Activated CD4-positive, alpha-beta T cell treated with anti-CD3 and anti-CD28 coated beads, Interleukin-2, amount 50 U/mL, for 24 hours (primary cell): ENCODE measurements around the gene PCDHGB3.
"Not testable (repeated sequence)": the region's sequence is repeated elsewhere in the genome, so short reads cannot be mapped to it uniquely, and the experiment has no call there.

Experiments used
- DNase-seq, 2 donors: peaks; one replicate each; pipeline ENCODE4 v3.0.0-alpha.2; 2020; ENCODE audit warnings: low read depth in 1 of 2, low spot score in 1 of 2

The PCDHGB3 gene

DNA sequence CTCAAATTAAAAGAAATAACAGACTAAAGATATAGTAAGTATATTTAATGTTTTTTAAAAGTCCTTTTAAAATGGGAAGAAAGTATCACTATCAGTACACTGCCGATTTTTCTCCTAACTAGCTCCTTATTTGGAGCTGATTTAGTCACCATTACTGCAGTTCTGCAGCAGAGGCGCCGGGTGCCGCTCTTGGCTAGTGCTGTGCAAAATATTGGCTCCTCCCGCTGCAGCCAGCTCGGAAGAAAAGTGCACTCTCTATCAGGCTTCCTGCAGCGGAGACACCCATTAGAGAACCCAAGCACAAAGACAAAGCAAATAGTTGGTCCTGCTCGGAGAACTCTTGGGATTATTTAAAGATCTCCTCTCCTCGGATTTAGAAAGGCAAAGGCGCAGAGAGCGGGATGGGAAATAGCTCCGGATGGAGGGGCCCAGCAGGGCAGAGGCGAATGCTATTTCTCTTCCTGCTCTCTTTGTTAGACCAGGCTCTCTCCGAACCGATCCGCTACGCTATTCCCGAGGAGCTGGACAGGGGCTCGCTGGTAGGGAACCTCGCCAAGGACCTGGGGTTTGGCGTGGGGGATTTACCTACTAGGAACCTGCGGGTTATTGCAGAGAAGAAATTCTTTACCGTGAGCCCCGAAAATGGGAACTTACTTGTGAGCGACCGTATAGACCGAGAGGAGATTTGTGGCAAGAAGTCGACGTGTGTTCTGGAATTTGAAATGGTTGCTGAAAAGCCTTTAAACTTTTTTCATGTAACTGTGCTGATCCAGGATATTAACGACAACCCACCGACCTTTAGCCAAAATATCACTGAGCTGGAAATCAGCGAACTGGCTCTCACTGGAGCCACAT is at the start of gene PCDHGB3:
PCDHGB3 (plus strand) TSS at position 249 of the 855 bp plus-strand sequence; CDS start at position 402, 153 bp downstream.
- DNase-seq = no peak

DNA sequence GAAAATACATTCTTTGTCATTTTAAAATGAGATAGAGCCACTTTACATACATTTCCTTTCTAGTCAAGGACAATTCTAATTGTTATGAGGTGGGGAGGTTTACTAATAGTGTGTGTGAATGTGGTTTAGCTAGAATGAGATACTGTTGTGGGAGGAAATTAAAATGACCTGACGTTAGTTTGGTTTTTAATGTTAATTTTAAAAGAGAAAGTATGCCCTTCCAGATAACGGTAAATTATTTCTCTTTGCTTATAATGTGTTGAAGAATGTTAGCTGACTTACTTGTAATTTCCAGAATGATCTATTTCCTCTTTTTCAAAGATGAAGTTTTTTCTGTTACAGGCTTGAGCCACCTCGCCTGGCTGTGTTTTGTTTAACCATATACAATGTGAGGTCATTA is 47.8 kb upstream of the PCDHGB3 start:
- no peak for DNase-seq

DNA sequence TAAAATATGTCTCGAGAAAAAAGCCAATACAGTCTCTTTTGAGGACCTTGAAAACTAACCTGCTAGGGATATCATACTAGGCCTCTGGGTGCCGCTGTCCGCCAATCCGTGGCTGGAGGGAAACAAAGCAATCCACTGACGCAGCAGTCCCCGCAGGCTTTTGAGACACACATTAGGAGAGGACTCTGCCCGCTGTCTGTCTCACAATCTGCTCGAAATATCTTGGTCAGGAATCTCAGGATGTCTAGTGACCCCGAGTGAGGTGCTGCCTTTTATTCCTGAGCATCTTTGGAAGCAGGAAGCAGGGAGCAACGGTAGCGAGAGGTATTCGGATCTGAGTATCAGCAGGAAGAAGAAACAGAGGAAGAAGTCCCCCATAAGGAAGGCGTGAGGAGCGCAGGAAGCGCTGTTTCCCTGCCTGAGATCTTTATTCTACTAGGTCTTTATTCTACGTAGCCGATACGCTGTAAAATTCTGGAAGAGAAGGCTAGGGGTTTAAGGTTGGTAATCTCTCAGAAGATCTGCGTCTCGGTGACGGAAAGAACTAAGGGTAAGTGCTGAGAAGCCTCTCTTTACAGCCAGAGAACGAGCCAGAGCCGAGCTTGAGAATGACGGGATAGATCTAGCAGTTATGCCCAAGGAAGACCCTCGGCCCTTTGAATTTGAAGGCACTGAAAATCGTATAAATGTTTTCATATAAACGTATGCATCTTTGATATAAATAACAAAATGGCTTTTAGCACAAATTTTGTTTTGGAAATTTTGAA is 43.8 kb upstream of the PCDHGB3 start:
- DNase-seq = peak; percentile 28 to 47

DNA sequence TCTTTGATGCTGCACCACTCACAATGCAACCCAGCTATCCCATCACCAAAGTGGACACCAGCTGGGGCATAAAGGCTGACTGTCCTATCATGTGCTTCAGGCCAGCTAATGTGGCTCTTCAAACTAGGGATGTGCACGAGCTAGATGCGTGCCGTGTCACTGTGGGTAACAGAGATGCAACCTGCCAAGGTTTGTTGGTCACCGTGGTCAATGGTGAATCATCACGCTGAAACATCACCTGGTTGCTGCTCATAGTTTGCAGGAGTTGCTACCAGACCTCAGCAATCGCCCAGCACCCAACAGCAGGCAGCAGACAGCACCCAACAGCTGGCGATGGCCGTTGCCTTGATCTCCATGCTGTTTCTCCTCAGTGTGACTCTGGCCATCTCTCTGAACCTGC is 41.8 kb upstream of the PCDHGB3 start:
- no peak for DNase-seq

DNA sequence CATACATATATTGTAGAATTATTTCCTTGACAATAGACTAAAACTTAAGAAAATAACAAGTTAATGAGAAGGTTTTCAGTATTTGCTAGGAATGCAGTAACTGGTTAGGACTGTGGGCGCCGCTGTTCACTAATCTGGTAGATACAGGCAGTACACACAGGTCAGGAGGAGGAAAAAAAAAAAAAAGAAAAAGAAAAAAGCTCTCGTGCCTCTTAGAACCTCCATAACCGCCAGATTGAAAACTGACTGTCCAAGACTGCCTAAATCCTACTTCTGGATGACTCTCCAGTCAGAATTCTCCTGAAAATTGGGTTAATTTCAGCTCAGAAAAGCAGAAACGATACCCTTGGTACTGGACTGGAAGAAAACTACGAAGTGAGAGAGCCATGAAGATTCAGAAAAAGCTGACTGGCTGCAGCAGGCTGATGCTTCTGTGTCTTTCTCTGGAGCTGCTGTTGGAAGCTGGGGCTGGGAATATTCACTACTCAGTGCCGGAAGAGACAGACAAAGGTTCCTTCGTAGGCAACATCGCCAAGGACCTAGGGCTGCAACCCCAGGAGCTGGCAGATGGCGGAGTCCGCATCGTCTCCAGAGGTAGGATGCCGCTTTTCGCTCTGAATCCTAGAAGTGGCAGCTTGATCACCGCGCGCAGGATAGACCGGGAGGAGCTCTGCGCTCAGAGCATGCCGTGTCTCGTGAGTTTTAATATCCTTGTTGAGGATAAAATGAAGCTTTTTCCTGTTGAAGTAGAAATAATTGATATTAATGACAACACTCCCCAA is 39.6 kb upstream of the PCDHGB3 start, which contains the start of gene PCDHGA1:
PCDHGA1 (plus strand) TSS at position 216 of the 782 bp plus-strand sequence.
- DNase-seq = no peak

DNA sequence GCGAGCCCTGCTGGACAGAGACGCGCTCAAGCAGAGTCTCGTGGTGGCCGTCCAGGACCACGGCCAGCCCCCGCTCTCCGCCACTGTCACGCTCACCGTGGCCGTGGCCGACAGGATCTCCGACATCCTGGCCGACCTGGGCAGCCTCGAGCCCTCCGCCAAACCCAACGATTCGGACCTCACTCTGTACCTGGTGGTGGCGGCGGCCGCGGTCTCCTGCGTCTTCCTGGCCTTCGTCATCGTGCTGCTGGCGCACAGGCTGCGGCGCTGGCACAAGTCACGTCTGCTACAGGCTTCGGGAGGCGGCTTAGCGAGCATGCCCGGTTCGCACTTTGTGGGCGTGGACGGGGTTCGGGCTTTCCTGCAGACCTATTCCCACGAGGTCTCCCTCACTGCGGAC is 37.5 kb upstream of the PCDHGB3 start:
- not testable (repeated sequence) for DNase-seq

DNA sequence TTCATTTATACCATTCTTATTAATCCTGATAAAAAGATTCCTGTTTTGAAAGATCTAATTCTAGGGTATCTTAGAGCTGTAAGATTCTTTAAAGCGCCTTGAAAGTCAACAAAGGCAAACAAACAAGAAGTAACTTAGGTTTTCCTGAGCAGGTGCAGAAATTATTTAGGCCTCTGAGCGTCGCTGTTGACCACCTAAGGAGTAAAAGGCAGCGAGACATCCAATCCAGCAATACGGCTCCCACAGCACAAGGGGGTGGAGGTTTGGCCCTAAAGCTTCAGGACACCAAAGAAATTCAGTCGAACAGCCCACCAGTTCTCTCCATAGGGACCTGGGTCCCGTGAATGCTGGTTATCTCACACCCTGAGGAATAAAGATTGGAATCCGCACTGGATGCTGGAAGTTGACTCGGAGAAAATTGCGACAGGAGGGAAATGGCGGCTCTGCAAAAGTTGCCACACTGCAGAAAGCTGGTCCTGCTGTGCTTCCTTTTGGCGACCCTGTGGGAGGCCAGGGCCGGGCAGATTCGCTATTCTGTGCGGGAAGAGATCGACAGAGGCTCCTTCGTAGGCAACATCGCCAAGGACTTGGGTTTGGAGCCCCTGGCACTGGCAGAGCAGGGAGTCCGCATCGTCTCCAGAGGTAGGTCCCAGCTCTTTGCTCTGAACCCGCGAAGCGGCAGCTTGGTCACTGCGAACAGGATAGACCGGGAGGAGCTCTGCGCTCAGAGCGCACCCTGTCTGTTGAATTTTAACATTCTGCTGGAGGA is 31.3 kb upstream of the PCDHGB3 start, which contains the start of gene PCDHGA2:
PCDHGA2 (plus strand) TSS at position 223 of the 769 bp plus-strand sequence.
- no peak for DNase-seq

DNA sequence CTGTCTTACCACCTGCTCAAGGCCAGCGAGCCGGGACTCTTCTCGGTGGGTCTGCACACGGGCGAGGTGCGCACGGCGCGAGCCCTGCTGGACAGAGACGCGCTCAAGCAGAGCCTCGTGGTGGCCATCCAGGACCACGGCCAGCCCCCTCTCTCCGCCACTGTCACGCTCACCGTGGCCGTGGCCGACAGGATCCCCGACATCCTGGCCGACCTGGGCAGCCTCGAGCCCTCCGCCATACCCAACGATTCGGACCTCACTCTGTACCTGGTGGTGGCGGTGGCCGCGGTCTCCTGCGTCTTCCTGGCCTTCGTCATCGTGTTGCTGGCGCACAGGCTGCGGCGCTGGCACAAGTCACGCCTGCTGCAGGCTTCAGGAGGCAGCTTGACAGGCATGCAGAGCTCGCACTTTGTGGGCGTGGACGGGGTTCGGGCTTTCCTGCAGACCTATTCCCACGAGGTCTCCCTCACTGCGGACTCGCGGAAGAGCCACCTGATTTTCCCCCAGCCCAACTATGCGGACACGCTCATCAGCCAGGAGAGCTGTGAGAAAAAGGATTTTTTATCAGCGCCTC is 29.2 kb upstream of the PCDHGB3 start:
- DNase-seq = not testable (repeated sequence)

DNA sequence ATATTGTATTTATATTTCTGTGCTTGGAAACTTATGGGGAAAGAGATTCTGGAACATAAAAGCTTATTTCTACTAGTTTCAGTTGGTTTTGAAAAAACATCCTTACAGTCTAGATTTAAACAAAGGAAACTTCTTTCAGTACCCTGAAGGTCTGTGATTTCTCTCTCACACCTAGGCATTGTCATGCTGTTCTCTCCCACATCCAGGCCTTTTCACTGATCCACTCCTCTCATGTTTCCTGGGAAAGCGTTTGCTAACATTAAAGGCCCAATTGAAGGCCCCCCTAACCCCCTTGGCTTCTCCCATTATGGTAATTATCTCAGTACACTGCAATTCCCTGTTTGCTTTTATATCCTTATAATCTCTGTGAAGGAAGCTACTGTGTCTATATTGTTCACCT is 27.3 kb upstream of the PCDHGB3 start:
- DNase-seq = no peak

DNA sequence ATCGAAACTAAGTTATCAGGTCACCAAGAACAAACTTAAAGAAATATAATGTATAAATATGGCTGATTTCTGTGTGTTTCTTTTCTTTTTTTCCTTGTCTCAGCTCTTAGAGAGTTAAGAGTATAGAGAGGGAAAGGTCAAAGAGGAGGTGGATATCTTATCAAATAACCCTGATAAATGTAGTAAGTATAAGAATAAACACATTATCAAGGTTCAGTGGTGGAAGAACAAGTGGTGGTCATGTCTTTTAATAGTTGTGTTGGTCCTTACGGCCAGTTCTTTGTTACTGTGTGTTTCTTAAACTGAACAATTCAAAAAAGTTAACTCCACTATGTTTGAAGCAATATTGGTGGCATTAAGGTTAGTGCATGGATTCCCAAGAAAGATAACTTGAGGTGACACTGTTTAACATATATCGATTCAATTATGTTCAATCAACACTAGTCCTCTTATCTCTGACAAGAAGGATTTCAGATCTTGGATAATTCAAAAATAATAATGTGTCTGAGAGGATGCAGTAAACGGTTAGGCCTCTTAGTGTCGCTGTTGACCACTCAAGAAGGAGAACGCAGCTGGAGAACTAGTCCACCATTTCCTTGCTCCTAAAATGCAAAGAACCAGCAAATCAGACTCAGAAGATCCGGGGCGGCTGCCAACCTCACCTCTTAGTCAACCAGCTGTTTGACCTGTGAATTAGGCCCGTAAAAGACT is 26.6 kb upstream of the PCDHGB3 start, which contains the start of gene PCDHGA3:
PCDHGA3 (plus strand) TSS at position 588 of the 711 bp plus-strand sequence. CDS start 205 bp downstream, outside the sequence.
- no peak for DNase-seq

DNA sequence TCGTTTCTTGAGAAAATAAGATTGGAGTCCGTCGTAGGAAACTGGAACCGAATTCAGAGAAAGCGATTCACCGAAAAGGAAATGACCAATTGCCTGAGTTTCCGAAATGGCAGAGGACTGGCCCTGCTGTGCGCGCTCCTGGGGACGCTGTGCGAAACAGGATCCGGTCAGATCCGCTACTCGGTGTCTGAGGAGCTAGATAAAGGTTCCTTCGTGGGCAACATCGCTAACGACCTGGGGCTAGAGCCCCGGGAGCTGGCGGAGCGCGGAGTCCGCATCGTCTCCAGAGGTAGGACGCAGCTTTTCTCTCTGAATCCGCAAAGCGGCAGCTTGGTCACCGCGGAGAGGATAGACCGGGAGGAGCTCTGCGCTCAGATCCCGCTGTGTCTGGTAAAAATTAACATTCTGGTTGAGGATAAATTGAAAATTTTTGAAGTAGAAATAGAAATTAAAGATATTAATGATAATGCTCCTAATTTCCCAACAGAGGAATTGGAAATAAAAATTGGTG is 26.0 kb upstream of the PCDHGB3 start:
- no peak for DNase-seq

DNA sequence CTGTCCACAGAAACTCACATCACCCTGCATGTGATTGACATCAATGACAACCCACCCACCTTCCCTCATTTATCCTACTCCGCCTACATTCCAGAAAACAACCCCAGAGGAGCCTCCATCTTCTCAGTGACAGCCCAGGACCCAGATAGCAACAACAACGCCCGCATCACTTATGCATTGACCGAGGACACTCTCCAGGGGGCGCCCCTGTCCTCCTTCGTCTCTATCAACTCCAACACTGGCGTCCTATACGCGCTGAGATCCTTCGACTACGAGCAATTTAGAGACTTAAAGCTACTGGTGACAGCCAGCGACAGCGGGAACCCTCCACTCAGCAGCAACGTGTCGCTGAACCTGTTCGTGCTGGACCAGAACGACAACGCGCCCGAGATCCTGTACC is 24.7 kb upstream of the PCDHGB3 start:
- DNase-seq = no peak

DNA sequence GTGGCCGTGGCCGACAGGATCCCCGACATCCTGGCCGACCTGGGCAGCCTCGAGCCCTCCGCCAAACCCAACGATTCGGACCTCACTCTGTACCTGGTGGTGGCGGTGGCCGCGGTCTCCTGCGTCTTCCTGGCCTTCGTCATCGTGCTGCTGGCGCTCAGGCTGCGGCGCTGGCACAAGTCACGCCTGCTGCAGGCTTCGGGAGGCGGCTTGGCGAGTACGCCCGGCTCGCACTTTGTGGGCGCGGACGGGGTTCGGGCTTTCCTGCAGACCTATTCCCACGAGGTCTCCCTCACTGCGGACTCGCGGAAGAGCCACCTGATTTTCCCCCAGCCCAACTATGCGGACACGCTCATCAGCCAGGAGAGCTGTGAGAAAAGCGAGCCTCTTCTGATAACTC is 24.0 kb upstream of the PCDHGB3 start:
- DNase-seq = not testable (repeated sequence)

DNA sequence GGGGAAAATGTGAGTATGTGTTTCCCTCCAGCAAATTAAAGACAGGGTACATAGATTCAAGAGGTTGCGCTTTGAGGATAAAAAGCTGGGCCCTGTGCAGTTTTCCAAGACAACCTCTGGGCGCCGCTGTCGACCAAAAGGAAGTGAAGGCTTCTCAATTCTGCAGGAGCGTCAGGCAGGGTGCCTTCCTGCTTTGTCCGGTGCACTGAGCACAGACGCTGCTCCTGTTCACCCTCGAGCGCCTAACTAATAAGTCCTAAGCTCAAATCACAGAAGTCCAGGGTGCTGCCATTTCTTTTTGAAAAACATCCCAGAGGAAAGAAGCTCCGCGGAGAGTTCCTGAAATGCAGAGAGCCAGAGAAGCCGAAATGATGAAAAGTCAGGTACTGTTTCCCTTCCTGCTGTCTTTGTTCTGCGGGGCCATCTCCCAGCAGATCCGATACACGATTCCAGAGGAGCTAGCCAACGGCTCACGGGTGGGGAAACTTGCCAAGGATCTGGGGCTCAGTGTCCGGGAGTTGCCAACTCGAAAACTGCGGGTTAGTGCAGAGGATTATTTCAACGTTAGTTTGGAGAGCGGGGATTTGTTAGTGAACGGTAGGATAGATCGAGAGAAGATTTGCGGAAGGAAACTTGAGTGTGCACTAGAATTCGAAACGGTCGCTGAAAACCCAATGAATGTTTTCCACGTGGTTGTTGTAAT is 20.0 kb upstream of the PCDHGB3 start, which contains the start of gene PCDHGB1:
PCDHGB1 (plus strand) TSS at position 183 of the 703 bp plus-strand sequence; CDS start at position 345, 162 bp downstream.
- DNase-seq = no peak

DNA sequence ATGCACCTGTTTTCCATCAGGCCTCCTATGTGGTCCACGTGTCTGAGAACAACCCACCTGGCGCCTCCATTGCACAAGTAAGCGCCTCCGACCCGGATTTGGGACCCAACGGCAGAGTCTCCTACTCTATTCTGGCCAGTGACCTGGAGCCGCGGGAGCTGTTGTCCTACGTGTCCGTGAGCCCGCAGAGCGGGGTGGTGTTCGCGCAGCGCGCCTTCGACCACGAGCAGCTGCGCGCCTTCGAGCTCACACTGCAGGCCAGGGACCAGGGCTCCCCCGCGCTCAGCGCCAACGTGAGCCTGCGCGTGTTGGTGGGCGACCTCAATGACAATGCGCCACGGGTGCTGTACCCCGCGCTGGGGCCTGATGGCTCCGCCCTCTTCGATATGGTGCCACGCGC is 18.5 kb upstream of the PCDHGB3 start:
- no peak for DNase-seq

DNA sequence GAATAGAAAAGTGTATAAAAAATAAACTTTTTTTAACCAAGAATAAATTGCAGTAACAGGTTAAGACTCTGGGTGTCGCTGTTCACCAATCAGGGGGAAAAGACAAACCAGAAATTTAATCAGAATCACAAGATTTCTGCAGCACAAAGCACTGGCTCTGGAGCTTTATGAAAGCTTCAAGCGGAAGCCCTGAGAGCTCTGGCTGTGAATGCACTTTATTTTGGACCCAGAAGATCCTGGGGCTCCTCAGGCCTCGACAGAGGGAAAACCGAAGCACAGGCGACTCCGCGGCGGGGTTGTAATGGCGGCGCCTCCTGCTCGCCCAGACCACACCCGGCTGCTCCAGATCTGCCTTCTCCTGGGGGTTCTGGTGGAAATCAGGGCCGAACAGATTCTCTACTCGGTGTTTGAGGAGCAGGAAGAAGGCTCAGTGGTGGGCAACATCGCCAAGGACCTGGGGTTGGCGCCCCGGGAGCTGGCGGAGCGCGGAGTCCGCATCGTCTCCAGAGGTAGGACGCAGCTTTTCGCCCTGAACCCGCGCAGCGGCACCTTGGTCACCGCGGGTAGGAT is 15.1 kb upstream of the PCDHGB3 start, which contains the start of gene PCDHGA4:
PCDHGA4 (plus strand) TSS at position 122 of the 570 bp plus-strand sequence; CDS start at position 209, 87 bp downstream.
- DNase-seq = no peak

DNA sequence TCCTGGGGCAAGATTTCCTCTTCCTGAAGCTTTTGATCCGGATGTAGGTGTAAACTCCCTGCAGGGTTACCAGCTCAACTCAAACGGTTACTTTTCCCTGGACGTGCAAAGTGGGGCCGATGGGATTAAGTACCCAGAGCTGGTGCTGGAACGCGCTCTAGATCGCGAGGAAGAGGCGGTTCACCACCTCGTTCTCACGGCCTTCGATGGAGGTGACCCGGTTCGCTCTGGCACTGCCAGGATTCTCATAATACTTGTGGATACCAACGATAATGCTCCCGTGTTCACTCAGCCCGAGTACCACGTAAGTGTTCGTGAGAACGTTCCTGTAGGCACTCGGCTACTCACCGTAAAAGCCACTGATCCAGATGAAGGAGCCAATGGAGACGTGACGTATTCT is 14.4 kb upstream of the PCDHGB3 start:
- no peak for DNase-seq

DNA sequence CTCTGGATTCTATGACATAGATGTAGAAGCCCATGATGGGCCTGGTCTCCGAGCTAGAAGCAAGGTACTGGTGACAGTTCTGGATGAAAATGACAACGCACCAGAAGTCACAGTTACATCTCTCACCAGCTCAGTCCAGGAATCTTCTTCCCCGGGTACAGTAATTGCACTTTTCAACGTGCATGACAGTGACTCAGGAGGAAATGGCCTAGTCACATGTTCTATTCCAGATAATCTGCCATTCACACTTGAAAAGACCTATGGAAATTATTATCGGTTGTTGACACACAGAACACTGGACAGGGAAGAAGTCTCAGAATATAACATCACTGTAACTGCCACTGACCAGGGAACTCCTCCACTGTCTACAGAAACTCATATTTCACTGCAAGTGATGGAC is 13.9 kb upstream of the PCDHGB3 start:
- no peak for DNase-seq
